Measurements from ENCODE around the gene AFF1.

AFF1 gene

DNA sequence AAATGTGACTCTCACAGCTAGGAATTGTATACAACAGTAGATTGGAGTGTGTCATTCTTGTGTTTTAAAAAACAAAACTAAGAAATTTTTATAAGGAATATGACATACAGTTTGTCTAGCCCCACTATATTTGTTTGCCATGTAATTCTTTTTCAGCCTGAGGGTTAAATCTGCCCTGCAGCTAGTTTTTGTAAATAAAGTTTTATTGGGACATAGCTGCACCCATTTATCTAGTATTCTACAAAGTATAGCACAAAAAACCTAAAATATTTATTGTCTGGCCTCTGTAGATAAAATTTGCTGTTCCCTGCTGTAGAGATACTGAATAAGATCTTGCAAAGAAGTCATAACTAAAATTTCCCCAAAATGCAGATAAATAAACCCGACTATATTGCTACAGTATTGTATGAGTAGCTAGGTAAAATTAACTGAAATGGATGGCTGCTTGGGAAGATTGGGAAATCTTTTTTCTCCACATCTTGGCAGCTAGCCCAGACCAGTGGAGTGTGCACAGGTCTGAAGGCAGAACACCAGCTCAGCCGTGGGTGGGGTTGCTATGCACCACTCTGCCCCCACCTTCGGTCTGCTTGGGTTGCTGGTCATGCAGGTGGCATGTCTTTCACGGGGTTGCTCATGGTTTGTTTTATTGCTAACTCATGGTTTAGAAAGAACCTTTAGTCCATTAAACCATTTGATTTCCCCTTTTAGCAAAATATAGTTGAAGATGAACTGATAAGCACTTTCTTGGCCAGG is 157.8 kb downstream of the AFF1 start:
- no peak for DNase-seq

DNA sequence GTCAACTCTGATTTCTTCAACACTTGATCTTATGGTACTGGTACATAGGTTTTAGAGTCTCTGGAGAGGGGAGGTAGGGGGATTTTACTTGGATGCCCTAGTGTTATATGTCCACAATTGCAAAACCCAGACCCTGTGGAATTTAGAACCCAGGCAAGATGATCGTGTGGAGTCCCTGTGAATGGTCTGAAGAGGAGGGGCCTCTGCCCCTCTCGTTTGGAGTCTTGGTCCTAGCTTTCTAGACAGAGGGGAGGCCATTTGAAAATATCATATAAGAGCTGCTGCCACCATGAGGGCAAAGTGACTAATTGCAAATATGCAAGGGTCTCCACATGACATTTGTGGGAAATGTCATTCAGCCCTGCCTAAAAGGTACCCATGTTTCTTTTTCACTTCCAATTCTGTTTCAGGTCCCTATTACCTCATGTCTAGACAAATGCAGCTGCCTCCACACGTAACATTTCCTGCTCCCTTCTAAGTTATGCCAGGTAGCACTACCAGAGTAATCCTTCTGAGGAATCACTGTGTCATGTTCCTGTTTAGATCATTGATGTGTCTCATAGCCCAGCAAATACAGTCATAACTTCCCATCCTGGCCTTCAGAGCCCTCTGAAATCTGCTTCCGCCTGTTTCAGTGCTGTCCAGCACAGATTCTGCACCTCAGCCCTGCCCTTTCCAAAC is 158.8 kb downstream of the AFF1 start:
- peak; percentile 66 for DNase-seq

DNA sequence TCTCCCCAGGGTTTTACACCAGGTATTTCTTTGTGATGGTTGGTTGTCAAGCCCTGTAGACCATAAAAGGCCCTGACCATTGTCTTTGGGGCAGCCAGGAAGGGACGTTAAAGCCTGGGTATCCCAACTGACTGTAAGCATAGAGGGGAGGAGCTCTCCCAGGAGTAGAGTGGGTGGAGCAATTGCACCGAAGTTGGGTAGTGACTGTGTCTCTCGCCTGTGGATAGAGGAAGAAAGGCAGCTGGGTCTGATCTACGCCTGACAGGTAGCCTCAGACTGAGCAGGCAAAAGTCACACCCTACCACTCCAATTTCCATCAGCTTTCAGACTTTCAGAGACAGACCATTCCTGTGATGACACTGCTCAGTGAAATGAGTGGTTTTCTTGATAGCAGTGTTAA is 162.3 kb downstream of the AFF1 start:
- peak; percentile 52 for DNase-seq

GRCh38 chr4:87100168-87100567 is 165.4 kb downstream of the AFF1 start:
- DNase-seq = no peak

DNA sequence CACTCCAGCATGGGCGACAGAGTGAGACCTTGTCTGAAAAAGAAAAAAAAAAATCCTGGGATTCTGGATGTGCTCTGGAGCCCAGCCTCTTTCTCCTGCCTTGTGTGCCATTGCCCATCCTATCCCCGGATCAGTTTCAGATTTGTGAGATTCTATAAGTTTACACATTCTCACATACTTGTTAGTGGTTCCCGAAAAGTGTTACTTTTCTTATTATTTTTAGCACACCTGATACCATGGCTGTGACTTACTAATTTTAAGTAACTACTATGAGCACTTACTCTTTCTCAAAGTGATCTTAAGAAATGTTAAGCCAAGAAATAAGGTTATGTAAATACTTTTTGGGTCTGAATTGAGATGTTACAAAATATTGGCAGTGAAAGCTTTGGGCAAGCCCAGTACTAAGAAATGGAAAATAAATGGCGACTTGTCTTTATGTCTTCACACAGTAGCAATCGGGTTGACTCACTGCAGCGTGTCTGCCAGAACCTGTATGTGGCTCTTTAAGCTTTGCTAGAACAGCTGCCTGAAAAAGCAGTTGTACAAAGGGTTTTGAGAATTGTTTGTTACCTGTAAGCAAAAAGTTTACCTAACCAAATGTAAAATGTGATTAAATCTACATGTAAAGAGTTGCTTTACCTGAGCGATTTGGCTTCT is 166.9 kb downstream of the AFF1 start:
- DNase-seq = no peak

- DNase-seq = no peak
Observed at GRCh38 chr4:87103086-87103485, 168.3 kb downstream of the AFF1 start.

GRCh38 chr4:87103691-87104187 is 168.9 kb downstream of the AFF1 start:
- DNase-seq = peak; percentile 67

DNA sequence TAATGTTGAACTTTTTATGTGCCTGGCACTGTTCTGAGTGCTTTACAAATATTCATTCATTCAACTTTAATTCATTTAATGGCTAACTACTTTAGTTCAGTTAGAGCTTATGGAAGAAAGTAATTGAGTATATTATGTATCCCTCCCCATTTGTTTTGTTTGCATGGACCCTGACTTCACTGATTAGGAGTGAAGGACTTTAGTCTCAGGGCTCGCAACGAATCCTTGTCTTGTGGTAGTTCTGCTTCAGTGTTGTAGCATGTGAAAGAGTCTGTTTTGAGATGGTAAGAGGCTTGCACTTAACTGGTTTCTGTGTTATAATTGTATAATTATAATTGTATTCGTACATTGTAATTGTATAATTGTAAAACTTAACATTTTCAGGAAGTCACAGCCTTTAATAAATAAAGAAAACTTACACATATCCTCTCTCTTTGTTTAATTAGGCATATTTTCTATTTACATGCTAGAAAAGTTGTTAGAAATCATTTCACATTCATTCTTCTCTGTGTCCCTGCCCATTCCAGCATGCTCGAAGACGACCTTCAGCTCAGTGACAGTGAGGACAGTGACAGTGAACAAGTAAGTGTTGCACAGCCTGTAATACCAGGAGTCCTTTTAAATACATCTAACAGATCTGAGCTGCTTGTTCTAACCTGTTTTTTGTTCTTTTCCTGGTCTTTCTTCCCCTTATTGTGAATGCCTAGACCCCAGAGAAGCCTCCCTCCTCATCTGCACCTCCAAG is 170.5 kb downstream of the AFF1 start:
- no peak for DNase-seq

DNA sequence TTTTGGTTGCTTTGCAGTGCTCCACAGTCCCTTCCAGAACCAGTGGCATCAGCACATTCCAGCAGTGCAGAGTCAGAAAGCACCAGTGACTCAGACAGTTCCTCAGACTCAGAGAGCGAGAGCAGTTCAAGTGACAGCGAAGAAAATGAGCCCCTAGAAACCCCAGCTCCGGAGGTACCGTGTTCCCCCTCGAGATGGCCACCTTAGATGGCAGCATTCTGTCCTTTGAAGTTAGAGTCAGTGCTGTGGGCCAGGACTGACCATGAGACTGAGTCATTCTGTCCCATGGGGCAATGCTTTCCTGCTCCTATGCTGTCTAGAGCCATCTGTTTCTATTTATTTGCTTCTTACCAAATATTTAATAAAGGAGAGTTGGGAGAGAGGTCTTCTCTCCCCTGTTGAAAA is 173.3 kb downstream of the AFF1 start:
- DNase-seq = peak; percentile 62

DNA sequence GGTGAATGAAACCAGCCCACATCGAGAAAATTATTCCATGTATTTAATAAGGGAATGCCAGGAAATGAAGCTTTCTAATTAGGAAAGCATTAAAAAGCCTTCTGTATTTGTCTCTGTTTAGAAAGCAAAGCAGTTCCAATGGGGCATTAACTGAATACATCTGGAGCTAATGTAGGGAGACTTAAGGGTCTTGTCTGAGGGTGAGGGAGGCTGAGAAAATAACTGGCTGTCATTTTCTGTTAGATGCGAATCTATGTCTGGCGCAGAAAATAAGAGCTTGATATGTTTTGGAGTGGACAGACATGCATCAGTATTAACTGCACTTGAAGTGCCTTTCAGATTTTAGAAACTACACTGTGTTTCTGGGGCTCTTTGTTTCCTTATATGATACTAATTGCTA is 174.3 kb downstream of the AFF1 start:
- DNase-seq = no peak

DNA sequence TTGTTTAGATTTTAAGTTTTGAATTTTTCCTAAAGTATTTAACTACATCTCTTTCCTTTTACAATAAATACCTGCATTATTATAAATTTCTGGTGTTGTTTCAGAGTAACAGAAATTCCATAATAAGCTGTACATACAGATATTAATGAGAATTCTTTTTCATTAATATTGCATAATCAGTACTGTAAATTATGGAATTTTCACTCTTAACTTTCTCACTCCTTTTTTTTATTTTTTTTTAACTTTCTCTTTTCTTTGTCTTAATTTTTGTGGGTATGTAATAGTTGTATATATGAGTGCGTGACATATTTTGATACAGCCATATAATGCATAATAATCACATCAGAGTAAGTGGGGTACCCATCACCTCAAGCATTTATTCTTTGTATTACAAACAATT is 175.1 kb downstream of the AFF1 start:
- no peak for DNase-seq

DNA sequence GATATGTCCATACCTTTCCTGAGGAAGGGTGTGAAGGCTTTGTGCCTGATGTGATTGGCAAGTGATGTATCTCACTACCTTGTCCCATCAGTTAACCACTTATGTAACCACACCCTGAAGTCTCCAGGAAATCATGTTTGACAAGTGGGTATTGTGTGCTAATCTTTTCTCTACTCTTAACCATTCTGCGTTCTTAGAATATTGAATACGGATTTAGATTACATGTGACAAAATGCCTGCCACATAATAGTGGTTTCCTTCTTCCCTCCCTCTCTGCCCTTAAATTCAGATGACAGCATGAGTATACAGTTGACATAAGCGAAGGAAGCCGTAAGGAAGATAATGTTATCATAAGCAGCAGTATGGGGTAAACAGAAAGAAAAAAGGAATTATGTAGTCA is 177.3 kb downstream of the AFF1 start:
- DNase-seq = no peak

DNA sequence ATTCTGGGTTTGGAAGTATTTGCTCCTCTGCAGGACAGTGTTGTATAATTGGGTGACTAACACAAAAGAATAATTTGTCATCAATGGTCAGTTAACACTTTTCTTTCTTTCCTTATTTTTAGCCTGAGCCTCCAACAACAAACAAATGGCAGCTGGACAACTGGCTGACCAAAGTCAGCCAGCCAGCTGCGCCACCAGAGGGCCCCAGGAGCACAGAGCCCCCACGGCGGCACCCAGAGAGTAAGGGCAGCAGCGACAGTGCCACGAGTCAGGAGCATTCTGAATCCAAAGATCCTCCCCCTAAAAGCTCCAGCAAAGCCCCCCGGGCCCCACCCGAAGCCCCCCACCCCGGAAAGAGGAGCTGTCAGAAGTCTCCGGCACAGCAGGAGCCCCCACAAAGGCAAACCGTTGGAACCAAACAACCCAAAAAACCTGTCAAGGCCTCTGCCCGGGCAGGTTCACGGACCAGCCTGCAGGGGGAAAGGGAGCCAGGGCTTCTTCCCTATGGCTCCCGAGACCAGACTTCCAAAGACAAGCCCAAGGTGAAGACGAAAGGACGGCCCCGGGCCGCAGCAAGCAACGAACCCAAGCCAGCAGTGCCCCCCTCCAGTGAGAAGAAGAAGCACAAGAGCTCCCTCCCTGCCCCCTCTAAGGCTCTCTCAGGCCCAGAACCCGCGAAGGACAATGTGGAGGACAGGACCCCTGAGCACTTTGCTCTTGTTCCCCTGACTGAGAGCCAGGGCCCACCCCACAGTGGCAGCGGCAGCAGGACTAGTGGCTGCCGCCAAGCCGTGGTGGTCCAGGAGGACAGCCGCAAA is 179.6 kb downstream of the AFF1 start:
- DNase-seq = no peak

- DNase-seq = no peak
Observed at GRCh38 chr4:87116231-87116630, 181.4 kb downstream of the AFF1 start.

DNA sequence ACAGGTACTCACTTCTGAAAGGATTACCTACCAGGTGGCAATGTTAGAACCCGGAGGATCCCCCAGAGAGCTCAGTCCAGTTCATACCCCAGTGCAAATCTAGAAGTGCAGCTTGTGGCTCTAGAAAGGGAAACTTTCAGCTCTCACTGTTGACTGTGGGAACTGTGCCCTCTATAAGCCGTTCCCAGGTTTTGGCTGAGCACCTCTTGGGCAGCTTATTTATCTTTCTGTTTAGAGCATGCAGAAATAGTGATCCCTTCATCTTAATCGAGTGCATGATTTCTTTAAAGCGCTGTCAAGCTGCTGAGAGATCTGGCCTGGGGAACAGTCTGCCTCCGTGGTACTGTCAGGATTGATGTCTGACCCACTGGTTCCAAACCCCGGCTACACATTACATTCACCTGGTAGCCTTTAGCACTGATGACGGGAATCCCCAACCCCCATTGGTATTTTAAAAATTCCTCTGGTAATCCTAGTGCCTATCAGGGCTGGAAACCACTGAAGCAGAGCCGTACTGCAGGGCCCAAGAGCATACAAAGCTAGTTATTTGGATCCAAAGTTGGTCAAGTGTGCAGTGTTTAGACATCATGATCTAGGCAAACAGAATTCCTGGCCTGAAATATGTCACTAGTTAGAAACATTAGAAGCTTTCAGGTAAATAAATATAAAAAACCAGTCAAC is 182.4 kb downstream of the AFF1 start:
- DNase-seq = no peak

DNA sequence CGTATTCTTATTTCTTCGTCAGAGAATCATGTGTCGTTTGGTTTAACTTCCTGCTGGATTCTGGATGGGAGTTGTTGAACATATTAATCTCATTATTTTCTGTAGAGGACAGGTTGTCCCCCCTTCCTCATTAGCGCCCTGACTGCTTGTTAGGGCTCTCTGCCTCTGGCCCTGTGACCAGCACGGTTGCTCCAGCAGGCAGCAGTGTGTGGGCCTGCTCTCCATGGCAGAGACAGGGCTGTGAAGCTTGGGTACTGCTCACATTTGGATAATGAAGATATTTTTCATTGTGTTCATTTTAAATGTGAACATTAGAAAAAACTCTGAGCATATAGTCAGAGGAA is 182.9 kb downstream of the AFF1 start:
- DNase-seq = no peak

DNA sequence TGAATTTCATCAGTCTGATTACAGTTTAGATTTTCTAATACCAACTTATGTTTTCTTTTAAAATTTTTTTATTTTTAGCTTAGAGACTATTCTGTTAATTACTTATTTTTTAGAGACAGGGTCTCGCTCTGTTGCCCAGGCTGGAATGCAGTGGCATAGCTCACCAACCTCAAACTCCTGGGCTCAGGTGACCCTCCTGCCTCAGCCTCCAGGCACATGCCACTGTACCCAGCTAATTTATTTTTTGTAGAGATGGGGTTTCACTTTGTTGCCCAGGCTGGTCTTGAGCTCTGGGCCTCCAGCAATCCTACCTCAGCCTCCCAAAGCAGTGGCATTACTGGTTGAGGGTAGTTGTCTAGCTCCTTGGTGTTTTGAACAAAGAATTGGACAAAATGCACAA is 183.6 kb downstream of the AFF1 start:
- no peak for DNase-seq

DNA sequence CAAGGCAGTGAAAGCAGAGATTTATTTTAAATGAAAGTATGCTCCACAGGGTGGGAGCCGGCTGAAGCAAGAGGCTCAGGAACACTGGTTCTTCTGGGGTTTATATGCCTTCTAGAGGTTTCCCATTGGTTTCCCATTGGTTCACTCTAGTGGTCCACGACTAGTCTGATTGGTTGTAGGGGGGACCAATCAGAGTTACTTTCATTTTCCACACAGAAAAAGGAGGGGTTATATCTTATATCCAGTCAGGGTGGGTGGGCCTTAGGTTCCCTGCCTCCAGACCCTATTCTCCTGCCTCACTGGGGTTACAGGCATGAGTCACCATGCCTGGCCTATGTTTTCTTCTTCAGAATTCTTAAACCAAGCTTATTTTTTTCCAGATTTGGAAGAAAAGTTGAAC is 184.0 kb downstream of the AFF1 start:
- DNase-seq = no peak

DNA sequence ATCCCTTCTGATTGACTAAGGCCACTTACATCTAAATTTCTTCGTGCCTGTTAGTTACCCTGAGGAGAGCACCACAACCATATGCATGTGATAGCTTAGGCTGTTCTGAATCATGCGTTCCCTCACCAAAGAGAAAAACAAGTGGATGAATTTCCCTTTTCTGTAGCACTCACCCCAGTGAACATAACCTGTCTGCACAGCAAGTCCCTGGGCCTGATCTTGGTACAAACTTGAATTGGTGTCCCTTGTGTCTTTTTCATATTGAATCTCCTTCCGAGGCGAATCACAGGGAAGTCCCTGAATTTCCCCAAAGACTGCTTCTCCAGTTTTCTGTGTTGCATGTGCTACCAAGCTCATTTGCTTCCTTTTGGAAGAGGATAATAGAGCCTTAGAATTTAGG is 185.2 kb downstream of the AFF1 start:
- no peak for DNase-seq

DNA sequence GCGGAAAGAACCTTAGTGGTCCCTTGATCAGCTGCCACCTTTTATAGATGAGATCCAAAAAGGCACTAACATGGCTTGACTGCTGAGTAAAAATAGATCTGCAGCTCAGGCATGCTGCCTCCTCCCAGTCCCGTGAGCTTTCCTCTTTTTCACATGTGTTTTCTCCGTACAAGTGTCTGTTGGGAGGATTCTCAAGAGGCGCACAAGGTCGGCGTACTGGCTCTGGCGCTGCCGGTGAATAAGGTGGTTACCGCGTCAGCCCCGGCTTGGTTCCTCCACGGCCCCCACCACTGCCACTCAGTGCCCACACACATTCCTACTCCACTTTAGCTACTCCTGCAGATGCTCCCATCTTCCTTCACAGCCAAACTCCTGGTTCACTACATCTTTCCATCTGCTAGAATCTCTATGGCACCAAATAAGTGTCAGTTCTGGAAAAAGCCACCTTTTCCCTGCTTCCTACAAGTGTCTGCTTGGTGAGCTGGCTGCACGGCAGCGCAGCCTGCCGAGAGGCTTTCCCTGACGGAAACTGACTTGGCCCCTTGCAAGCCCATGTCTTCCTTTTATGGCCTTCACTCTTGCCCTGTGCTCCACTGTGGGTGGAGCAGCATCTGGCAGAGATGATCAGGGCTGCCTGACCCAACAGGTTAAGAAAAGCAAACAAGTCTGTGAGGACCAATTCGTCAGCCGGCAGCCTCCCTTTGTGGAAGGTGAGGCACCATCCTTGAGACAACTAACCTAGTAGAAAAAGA is 185.8 kb downstream of the AFF1 start:
- no peak for DNase-seq
